ENCODE data around the gene FBXO30. TPM values are rescaled to one million over a fixed set of nuclear protein-coding genes. Genes with fewer than 3 reads are reported as not detected.

FBXO30 gene
- total and polyA plus RNA-seq, 4 donors, result 0.90 to 15.5 (median 3.5) TPM

DNA sequence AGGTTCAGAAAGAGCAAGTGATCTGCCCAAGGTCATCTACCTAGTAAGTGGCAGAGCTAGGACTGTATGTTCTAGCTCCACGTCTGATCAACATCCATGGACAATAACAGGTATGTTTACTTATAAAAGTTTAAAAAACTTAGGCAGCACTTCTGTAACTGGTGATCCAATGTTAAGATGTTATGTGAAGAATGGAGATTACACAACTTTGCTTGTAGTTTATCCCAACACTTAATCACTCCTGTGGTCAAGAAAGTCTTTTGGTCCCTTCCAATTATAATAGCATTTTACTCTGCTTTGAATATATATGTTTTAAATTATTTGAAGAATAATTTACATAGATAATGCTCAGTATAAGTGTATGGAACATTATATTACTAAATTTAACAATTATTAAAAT is 4.8 kb downstream of the FBXO30 start:
- DNase-seq (ENCODE audit: low spot score), result no peak
- WGBS, result 77% methylated on average over 1 of the region's 1 CpG
- Histone ChIP-seq H3K9ac (ENCODE audit: low read depth in 1 of 2, low read length in 2 of 2) (no peak overlapping the region), H3K4me3 (ENCODE audit: low read depth in 1 of 3, low read length in 3 of 3) (no peak overlapping the region), H3K27ac (ENCODE audit: low read depth in 1 of 2, low read length in 2 of 2) (no peak overlapping the region), H3K36me3 (ENCODE audit: control insufficient read depth in 4 of 4, insufficient read depth in 3 of 4, low read depth in 1 of 4, low read length in 3 of 4) (peaks cover 0 to 9% (median 3%) of the 10 kb centered on the region in 4 donors), H3K4me1 (ENCODE audit: control insufficient read depth in 4 of 4, insufficient read depth in 4 of 4, low read length in 3 of 4) (peaks cover 2 to 11% (median 6%) of the 10 kb centered on the region in 4 donors), H3K9me3 (ENCODE audit: control insufficient read depth in 4 of 4, low read length in 3 of 4) (no peaks in the 10 kb centered on the region), H3K27me3 (ENCODE audit: control insufficient read depth in 4 of 4, insufficient read depth in 4 of 4, low read length in 3 of 4) (no peaks in the 10 kb centered on the region)
- TF ChIP-seq, protein P1, sequence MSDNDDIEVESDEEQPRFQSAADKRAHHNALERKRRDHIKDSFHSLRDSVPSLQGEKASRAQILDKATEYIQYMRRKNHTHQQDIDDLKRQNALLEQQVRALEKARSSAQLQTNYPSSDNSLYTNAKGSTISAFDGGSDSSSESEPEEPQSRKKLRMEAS (IDR thresholded peaks at IDR 0.05), result no peak
- TF ChIP-seq, protein P2, sequence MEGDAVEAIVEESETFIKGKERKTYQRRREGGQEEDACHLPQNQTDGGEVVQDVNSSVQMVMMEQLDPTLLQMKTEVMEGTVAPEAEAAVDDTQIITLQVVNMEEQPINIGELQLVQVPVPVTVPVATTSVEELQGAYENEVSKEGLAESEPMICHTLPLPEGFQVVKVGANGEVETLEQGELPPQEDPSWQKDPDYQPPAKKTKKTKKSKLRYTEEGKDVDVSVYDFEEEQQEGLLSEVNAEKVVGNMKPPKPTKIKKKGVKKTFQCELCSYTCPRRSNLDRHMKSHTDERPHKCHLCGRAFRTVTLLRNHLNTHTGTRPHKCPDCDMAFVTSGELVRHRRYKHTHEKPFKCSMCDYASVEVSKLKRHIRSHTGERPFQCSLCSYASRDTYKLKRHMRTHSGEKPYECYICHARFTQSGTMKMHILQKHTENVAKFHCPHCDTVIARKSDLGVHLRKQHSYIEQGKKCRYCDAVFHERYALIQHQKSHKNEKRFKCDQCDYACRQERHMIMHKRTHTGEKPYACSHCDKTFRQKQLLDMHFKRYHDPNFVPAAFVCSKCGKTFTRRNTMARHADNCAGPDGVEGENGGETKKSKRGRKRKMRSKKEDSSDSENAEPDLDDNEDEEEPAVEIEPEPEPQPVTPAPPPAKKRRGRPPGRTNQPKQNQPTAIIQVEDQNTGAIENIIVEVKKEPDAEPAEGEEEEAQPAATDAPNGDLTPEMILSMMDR (IDR thresholded peaks at IDR 0.05; ENCODE audit: low read depth, low read length, missing input control), result no peak
- TF ChIP-seq JUND (IDR thresholded peaks at IDR 0.05) (no peak), RAD21 (IDR thresholded peaks at IDR 0.05) (no peak)

DNA sequence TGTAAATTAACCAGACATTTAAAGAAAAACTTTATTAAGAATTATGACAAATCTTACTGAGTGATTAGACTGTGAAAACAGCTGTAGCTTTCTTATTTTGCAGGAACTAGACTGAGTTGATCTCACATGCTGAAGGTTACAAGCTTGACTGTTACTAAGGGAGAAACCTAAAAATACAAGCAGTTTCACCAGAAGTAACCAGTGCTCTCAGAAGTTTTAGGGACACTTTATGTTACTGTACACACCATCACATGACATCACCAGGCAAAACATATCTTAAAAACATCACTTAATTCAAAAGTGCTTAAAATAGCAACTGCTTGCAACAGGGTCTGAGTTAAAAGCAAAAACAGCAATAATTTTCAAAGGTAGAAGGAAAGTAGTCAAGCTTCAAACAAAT is 5.4 kb downstream of the FBXO30 start:
- TF ChIP-seq FOXA1 (IDR thresholded peaks at IDR 0.05) (no peak), HNF4A (conservative IDR thresholded peaks at IDR 0.05) (no peak), JUND (IDR thresholded peaks at IDR 0.05) (no peak)
- no peaks in the 10 kb centered on the region for H3K27me3 ChIP-seq (ENCODE audit: control insufficient read depth in 4 of 4, insufficient read depth in 4 of 4, low read length in 3 of 4)
- no peak overlapping the region for H3K27ac ChIP-seq (ENCODE audit: low read depth in 1 of 2, low read length in 2 of 2)
- no peak for DNase-seq (ENCODE audit: low spot score)
- H3K9ac ChIP-seq (ENCODE audit: low read depth in 1 of 2, low read length in 2 of 2), result no peak overlapping the region
- H3K36me3 ChIP-seq (ENCODE audit: control insufficient read depth in 4 of 4, insufficient read depth in 3 of 4, low read depth in 1 of 4, low read length in 3 of 4), result peaks cover 0 to 9% (median 4%) of the 10 kb centered on the region in 4 donors
- H3K4me3 ChIP-seq (ENCODE audit: low read depth in 1 of 3, low read length in 3 of 3), result no peak overlapping the region
- peaks cover 2 to 11% (median 6%) of the 10 kb centered on the region in 4 donors for H3K4me1 ChIP-seq (ENCODE audit: control insufficient read depth in 4 of 4, insufficient read depth in 4 of 4, low read length in 3 of 4)
- no peaks in the 10 kb centered on the region for H3K9me3 ChIP-seq (ENCODE audit: control insufficient read depth in 4 of 4, low read length in 3 of 4)

DNA sequence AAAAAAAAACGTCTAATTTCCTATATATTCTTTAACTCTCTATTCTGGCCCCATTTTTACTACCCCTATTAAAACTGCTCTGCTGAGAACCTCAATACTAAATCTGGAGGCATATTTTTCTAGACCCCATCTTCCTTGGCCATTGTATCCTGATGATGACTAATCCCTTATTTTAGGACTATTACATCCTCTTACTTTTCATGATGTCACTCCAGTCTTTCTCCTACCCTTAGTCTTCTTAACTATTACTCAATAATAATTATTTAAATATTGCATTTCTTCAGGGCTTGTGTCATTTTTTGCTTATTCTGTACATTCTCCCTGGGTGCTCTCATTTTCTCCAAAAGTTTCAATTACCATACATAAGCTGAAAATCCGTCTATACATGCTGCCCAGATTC is 6.4 kb downstream of the FBXO30 start:
- no peak overlapping the region for H3K4me3 ChIP-seq (ENCODE audit: low read depth in 1 of 3, low read length in 3 of 3)
- H3K36me3 ChIP-seq (ENCODE audit: control insufficient read depth in 4 of 4, insufficient read depth in 3 of 4, low read depth in 1 of 4, low read length in 3 of 4), result peaks cover 0 to 9% (median 4%) of the 10 kb centered on the region in 4 donors
- peaks cover 0 to 5% (median 3%) of the 10 kb centered on the region in 4 donors for H3K4me1 ChIP-seq (ENCODE audit: control insufficient read depth in 4 of 4, insufficient read depth in 4 of 4, low read length in 3 of 4)
- WGBS, result 90% methylated on average over 2 of the region's 2 CpGs
- no peaks in the 10 kb centered on the region for H3K9me3 ChIP-seq (ENCODE audit: control insufficient read depth in 4 of 4, low read length in 3 of 4)
- no peak overlapping the region for H3K9ac ChIP-seq (ENCODE audit: low read depth in 1 of 2, low read length in 2 of 2)
- no peaks in the 10 kb centered on the region for H3K27me3 ChIP-seq (ENCODE audit: control insufficient read depth in 4 of 4, insufficient read depth in 4 of 4, low read length in 3 of 4)
- H3K27ac ChIP-seq (ENCODE audit: low read depth in 1 of 2, low read length in 2 of 2), result no peak overlapping the region
- no peak for DNase-seq (ENCODE audit: low spot score)
- TF ChIP-seq EGR1 (IDR thresholded peaks at IDR 0.05; ENCODE audit: low read depth in 2 of 2) (no peak), RXRA (IDR thresholded peaks at IDR 0.05) (no peak), NR2F2 (IDR thresholded peaks at IDR 0.05) (no peak), GABPA (IDR thresholded peaks at IDR 0.05 in 1 of 2, conservative IDR thresholded peaks at IDR 0.05 in 1 of 2) (no peak), RAD21 (IDR thresholded peaks at IDR 0.05) (no peak), TAF1 (conservative IDR thresholded peaks at IDR 0.05) (no peak), JUND (IDR thresholded peaks at IDR 0.05) (no peak), SP1 (IDR thresholded peaks at IDR 0.05) (no peak), FOXA1 (IDR thresholded peaks at IDR 0.05) (no peak), FOXA2 (IDR thresholded peaks at IDR 0.05) (no peak), HNF4A (conservative IDR thresholded peaks at IDR 0.05) (no peak), YY1 (IDR thresholded peaks at IDR 0.05) (no peak), HNF4G (IDR thresholded peaks at IDR 0.05) (no peak)
- TF ChIP-seq, protein P2 (IDR thresholded peaks at IDR 0.05; ENCODE audit: low read depth, low read length, missing input control), result no peak
- TF ChIP-seq, protein P3, sequence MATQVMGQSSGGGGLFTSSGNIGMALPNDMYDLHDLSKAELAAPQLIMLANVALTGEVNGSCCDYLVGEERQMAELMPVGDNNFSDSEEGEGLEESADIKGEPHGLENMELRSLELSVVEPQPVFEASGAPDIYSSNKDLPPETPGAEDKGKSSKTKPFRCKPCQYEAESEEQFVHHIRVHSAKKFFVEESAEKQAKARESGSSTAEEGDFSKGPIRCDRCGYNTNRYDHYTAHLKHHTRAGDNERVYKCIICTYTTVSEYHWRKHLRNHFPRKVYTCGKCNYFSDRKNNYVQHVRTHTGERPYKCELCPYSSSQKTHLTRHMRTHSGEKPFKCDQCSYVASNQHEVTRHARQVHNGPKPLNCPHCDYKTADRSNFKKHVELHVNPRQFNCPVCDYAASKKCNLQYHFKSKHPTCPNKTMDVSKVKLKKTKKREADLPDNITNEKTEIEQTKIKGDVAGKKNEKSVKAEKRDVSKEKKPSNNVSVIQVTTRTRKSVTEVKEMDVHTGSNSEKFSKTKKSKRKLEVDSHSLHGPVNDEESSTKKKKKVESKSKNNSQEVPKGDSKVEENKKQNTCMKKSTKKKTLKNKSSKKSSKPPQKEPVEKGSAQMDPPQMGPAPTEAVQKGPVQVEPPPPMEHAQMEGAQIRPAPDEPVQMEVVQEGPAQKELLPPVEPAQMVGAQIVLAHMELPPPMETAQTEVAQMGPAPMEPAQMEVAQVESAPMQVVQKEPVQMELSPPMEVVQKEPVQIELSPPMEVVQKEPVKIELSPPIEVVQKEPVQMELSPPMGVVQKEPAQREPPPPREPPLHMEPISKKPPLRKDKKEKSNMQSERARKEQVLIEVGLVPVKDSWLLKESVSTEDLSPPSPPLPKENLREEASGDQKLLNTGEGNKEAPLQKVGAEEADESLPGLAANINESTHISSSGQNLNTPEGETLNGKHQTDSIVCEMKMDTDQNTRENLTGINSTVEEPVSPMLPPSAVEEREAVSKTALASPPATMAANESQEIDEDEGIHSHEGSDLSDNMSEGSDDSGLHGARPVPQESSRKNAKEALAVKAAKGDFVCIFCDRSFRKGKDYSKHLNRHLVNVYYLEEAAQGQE (IDR thresholded peaks at IDR 0.05), result no peak
- TF ChIP-seq, protein P4, sequence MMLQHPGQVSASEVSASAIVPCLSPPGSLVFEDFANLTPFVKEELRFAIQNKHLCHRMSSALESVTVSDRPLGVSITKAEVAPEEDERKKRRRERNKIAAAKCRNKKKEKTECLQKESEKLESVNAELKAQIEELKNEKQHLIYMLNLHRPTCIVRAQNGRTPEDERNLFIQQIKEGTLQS (IDR thresholded peaks at IDR 0.05), result no peak
- TF ChIP-seq, protein P5, sequence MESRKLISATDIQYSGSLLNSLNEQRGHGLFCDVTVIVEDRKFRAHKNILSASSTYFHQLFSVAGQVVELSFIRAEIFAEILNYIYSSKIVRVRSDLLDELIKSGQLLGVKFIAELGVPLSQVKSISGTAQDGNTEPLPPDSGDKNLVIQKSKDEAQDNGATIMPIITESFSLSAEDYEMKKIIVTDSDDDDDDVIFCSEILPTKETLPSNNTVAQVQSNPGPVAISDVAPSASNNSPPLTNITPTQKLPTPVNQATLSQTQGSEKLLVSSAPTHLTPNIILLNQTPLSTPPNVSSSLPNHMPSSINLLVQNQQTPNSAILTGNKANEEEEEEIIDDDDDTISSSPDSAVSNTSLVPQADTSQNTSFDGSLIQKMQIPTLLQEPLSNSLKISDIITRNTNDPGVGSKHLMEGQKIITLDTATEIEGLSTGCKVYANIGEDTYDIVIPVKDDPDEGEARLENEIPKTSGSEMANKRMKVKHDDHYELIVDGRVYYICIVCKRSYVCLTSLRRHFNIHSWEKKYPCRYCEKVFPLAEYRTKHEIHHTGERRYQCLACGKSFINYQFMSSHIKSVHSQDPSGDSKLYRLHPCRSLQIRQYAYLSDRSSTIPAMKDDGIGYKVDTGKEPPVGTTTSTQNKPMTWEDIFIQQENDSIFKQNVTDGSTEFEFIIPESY (IDR thresholded peaks at IDR 0.05), result no peak
- TF ChIP-seq, protein P1 (IDR thresholded peaks at IDR 0.05), result no peak

All from liver (tissue), 9 donors.